GM12873 (cell line): ENCODE results near the gene LRP1B.

Experiments
- TF ChIP-seq, protein P1 (sequence below): IDR thresholded peaks from 2 replicates; pipeline ENCODE4 v1.5.1; 2012; ENCODE audit warnings: low read depth, mild to moderate bottlenecking, moderate library complexity, low read length, control low read depth; ENCODE audit not compliant: insufficient read depth; ENCODE audit errors: missing control alignments

LRP1B gene

DNA sequence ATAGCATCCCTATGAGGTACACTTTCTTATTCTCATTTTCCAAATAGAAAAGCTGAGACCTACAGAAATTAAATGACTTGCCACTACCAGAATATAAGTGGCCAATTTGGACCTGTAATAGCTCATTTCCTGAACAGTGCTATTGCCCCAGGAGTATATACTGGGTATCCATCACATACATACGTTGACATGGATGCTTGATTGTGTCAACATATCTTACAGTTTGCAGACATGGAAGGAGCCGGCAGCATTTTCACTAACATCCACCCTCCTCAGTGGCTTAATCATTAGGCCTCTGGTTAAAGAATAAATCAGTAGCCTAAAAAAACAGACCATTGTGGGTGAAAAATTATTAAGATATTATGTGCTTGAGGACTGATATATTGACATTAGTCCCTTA is 829.3 kb downstream of the LRP1B start:
- TF ChIP-seq, protein P1, sequence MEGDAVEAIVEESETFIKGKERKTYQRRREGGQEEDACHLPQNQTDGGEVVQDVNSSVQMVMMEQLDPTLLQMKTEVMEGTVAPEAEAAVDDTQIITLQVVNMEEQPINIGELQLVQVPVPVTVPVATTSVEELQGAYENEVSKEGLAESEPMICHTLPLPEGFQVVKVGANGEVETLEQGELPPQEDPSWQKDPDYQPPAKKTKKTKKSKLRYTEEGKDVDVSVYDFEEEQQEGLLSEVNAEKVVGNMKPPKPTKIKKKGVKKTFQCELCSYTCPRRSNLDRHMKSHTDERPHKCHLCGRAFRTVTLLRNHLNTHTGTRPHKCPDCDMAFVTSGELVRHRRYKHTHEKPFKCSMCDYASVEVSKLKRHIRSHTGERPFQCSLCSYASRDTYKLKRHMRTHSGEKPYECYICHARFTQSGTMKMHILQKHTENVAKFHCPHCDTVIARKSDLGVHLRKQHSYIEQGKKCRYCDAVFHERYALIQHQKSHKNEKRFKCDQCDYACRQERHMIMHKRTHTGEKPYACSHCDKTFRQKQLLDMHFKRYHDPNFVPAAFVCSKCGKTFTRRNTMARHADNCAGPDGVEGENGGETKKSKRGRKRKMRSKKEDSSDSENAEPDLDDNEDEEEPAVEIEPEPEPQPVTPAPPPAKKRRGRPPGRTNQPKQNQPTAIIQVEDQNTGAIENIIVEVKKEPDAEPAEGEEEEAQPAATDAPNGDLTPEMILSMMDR: no peak

DNA sequence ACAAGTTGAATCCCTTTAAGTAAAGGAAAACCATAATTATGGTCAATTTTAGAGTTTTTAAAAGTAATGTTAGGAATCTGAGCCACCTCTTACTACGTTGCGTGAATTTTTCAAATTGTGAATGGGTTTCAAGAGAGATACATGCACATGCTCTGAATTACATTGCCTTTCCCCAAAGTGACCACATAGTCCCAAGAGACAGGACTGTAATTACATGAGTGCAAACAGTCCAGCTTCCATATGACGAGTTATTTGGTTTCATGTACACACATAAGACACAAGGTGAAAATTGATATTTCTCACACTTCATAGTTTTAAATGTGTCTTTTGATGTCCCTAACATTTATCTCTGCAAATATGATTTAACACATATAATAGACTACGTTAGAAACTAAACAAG is 850.8 kb downstream of the LRP1B start:
- TF ChIP-seq, protein P1: no peak

DNA sequence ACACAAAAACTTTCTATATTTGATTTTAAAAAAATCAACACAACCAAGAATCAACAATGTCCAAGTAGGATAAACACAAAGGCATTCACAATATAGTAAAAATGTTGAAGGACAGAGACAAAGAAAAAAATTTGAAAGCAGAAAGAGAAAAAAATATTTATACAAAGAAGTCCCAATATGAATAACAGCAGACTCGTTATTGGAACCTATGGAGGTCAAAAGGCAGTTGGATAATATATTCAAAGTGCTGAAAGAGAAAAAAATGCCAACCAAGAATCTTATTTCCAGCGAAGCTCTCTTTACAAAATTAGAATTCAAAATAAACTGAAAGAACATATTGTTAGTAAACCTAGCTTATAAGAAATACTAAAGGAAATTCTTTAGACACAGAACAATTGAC is 859.5 kb downstream of the LRP1B start:
- TF ChIP-seq, protein P1: no peak

DNA sequence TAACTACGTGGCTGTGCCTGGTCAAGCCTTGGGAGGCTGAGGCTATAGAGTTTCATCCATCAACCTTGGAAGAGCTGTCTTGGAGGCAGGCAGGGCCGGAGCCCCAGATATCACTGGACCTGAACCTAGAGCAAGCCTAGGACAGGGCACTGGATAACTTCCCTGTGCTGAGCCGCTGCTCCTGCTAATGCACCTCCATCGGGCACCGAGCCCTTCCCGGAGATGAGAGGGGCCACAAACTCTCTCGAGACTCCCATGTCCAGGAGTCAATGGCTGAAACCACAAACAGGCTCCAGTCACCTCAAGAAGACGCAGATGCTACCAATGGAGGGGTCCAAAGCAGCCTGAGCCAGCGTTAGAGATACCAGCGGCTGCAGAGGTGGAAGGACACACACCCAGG is 866.0 kb downstream of the LRP1B start:
- TF ChIP-seq, protein P1: no peak

DNA sequence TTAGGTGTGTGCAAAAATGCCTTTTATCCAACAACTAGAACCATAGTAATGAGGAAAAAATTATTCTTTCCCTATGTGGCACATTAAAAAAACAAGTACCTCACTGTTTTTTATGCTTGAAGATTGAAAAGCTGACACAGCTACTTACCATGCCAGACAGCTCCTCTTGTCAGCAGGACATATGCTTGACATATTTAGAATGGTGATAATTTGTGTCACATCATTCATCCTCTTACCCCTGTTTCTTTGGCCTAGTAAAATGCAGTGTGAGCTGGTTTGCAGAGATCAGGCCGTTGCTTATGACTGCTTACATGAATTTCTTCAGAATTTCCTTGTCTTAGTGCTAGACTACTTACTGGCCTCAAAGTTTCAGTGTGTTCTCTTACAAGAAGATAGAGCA is 869.9 kb downstream of the LRP1B start:
- TF ChIP-seq, protein P1: no peak

DNA sequence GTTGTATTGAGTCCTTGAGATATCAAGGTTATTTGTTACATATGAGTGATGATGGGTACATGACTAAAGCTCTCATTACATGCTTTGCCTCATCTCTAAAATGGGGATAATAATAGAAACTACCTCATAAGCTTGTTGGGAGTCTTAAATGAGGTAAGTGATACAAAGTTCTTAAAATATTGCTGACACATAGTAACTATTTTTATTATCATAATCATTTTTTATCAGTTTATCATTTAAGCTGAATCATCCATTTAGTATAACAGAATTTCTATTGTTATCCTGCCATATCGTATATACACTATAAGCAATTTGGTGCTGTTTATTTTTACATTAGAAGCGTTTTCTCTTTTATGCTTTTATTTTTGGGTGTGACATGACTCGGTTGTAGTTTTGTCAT is 871.1 kb downstream of the LRP1B start:
- TF ChIP-seq, protein P1: no peak

DNA sequence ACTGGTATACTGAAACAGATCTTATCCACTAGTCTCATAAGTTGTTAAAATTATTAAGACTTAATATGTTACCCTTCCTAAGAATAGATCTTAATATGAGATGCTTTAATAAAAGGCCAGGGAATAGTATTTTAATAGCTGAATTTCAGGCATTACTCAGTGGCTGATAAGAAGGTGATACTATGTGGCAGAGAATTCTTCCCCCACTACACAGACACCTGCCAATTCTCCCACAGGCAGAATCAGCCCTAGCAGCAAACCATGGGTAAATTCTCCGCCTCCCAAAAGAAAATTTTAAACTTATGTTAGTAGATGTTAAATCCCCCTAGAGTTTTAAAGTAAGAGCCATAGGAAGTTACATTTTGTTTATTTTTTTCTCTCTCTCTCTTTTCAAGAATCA is 888.8 kb downstream of the LRP1B start:
- TF ChIP-seq, protein P1: no peak
